SKM-1 treated with dmso at 0.1 percent for 144 hours (cell line): ENCODE results near the gene MAP3K7.

ENCODE experiments used
- DNase-seq: peaks from one replicate; lab custom pipeline; 2025; ENCODE audit not compliant: unreplicated experiment; lab: John Stamatoyannopoulos, UW

Gene MAP3K7

DNA sequence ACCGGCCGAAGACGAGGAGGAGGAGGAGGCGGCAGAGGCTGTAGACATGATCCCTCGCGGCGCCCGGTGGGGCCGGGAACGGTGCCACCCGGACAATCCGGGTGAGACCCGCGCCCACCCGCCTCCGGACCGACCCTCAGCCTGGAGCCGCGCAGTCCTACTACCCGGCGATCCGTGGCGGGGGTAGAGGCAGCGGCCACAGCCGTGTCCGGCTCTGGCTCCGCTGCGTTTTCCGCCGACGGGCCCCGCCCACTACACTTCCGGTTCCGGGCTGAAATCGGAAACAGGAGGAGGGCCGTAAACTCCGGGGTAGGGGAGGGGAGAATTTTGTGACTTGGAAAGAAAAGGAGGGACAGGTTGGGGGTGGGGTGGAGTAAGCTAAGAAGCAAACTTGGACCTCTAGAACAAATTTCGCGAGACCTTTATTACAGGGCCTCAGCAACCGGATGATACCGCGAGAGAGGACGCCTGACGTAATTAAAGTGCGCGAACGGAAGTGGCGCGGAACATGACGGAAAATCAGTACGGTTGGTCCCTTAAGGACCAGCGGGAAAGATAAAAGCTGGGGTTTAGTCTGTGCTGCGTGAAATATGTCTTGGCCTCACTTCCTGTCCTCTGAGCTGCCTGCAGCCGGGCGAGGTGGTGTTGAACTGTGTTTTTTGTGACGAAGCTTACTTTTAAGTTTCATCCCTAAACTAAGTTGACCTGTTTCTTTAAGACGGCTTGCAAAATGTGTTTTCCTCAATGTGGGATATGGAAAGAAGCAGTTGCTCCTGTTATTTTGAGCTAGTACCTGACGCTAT, at the start of gene MAP3K7:
MAP3K7 (minus strand) TSS at position 237 of the 803 bp plus-strand sequence; CDS start at position 48, 189 bp downstream.
- peak; percentile 89 for DNase-seq

DNA sequence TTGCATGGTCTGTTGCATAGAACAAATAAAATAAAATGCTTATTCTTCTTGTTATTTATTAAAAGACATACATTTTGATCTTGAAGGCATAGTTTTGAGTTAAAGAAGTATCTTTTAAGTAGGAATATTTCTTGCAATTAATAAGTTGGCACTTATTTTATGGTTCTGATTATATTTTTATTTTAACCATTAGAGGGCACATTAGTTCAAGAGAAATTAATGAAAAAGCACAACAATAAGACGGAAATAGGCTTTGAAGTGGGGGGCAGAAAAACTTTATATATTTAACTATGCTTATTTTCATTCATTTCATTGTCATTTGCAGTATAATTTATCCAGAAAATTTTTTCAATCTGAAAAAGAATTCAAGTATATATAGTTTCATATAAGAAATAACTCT, 44.2 kb upstream of the MAP3K7 start:
- no peak for DNase-seq

DNA sequence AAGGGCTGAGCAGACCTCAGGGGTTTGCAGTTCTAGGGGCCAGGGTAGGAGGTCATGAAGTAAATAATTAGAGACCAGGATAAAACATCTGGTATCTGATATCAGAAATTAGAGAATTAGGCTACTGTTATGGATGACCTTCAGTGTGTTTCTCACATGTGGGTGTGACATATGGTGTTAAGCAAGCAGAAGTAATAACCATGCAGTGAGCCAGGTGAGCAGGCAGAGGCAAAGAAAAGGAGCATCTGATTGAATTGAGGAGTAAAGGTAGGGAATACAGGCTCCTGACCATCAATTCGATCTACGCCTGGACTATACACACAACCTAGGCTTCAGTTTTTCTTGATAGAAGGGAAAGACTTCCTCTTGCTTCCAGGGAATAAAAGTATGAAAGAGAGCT, 34.7 kb upstream of the MAP3K7 start:
- DNase-seq = no peak

DNA sequence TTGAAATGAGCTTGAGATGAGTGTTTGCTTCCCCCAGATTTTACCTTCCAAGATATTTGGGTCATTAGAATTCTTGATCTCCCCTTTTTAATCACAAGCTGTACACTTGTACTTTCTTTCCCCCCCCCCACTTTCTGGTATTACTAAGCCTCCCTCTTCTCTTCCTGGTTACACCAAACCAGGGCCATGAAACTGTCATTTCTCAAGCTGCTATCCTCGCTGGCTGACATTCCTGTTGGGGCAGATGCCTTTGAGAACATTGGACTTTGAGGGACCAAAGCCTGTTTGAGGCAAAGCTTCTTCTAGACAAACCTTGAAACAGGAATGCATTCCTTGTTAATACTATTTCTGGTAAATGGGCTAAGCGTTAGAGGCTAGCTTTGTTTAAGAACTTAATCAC, 32.3 kb upstream of the MAP3K7 start:
- DNase-seq = no peak

DNA sequence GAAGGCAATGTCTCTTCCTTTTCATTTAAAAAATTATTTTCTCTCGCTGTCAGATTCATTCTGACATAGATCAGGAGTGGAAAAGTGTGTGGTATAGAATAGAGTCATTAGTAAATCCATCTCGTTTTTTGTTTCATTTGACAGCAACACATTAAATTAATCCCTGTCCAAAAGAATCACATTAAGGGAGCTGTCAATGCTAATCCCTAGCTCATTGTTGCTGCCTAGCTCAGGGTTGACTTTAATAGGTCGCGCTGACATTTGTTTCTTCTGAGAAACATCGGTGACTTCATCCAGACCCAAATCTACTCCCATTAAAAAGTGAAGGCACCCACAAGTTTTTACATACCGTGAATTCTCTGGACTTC, 25.4 kb upstream of the MAP3K7 start:
- no peak for DNase-seq

DNA sequence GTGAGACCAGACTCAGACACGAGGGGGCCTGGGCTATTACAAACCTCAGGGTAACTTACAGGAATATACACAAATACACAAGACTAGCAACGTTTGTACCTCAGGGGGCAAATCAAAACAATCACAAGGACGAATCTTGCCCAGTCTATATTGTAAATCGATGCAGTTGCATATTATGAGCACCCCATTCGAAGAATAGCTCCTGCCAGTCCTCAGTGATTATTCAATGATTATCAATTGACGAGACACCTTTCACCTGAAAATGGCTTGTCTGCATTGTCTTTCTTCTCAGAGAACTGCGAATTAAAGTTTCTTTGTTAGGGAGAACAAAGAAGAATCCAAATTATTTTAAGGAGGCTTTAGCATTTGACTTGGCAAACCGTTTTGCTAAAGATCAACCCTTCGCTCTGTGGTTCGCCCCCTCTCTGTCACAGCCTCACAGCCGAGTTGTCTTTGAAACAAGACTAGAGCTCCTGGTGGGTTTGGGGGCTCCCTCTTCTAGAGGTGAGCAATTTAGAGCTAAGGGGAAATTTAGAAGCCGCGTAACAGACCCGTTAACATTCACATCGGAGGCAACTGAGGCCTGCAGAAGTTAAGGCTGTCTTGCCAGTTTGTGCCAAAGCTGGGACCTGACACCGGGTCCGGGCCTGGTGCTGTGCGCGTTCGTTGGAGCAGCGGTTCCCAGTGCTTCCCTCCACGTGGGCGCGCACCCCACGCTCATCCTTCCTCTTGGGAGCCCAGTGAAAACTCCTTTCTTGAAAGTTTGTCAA, 24.9 kb upstream of the MAP3K7 start:
- no peak for DNase-seq

DNA sequence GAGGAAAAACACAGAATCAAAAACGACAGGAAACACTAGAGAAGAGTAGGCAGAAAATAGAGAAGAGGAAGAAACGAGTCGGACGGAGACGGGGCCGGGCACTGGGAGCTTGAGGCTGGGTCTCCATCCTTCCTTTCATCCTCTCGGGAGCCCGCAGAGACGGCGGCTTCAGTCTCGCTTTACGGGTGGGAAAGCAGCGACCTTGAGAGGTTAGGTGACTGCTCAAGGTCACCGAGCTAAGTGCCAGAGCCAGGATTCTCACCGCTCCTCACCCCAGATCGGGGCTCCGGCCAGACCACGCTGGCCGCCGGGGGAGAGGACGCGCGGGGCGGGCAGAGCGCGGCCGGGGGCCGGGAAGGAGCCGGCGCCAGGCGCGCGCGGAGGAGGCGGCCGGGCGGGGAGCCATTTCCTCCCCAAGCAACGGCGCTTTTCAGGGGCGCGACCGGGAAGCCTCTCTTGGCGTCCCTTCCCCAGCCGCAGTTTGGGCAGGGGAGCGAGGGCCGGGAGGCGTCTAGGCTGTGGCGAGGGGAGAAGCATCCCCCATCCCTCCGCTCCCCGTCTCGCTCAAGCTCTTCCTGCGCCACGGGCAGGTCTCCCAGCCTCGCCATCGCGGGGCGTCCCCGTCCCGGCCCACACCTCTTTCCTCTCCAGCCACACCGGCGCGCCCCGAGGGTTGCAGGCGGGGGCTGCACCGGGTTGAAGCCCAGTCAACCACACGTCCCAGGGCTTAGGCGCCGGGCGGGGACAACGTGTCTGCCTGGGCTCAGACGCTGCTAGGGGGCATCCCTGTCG, 24.1 kb upstream of the MAP3K7 start:
- DNase-seq = peak; percentile 43

DNA sequence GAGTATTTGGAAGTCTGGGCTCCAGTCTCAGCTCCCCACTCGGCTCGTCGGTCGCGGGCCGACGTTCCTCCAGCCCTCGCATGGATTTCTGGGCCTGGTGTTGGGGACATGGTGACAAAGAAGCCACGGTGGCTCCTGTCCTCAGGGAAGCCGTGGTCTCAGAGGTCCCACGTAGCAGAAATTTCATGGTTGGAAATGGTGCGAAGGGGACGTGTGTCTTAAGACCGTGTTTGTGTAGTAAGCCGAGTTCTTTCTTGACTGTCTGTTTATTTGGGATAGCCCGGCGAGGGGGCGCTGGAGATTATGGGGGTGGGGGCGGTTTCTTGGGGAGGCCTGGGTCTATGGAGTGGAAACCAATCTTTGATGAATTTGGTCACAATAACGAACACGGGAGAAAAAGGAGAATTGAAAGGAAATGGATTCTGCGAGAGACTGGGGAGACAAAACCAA, 23.5 kb upstream of the MAP3K7 start:
- DNase-seq = no peak

DNA sequence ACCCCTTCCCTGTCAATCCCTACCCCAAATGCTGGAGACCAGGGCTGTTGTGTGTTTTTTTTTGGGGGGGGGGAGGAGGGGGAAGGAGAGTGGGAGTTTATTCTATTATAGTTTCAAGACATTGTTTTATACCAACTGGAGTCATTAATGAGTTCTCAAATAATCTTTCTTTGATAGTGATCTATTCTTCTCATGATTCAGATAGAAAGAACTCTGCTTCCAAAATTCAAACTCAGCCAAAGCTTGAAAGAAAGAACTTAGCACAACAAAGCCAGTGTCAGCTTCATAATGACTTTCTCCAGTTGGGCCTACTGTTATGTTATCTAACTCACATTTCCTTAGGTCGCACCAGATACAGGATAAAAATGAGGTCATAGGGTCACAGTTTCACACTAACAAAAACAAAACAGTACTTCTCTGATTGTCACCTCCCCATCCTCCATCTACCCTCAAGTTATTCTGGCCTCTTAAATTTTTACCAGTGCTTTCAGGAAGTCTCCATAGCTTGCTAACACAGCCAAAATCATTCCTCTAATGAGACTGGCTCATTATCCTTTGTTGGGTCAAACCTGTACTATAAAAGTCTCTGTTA, 19.0 kb upstream of the MAP3K7 start:
- DNase-seq = no peak

DNA sequence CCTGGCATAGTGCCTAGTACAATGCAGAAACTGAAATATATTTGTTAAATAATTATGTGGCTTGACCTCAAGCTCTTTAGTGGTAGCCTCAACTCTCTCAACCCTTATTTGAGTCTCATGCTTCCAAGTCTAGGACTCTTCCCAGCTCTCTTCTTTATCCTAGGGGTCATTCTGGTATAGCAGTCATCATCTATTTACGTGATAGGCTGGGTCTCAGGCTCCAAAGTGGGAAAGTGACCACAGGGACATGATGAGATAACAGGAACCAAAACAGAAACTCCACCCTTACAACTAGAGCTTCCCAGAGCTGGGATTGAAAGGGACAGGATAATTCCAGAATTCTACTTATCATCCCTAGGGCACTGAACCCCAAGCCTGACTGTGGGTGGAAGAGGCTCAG, 17.7 kb upstream of the MAP3K7 start:
- DNase-seq = no peak

DNA sequence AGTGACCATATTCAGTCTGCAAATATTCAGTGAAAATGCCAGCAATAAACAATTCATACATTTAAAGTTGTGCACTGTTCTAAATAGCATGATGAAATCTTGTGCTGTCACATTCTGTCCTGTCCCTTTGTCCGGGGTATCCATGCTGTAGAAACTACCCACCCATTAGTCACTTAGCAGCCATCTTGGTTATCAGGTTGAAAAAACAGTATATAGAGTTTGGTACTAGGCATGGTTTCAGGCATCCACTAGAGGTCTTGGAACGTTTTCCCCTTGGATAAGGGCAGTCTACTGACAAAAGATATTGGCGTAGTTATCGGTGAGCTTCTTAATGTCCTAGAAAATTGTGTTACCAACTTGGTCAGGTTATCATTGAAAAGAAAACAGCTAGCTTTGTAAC, 12.3 kb upstream of the MAP3K7 start:
- no peak for DNase-seq

DNA sequence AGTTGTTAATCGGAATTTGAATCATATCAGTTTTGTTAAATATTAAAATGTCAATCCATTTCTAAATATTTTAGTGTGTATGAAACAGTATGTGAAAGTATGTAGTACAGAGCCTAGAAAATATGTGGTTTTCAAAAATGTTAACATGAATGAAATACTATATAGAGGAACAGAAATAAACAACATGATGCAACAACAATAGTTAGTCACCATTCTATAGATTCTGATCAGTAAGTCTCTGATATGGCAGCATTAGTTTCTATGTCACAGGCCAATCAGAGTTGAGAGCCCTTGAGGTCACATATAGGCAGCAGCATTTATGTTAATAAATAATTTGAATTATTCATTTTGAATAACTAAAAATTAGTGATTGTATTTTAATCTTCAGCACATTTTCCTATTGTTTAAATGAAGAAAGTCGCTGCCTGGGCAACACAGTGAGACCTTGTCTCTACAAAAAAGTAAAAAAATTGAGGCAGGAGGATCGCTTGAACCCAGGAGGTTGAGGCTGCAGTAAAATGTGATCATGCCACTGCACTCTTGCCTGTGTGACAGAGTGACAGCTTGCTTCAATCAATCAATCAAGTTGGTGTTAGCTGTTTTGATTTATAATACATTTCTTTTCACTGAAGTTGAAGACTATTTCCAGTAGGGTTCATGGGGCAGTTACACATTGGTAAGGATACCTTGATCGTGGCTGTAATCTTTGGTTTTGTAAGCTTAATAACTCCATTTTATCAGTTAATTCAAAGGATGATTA, 11.5 kb upstream of the MAP3K7 start:
- DNase-seq = no peak

DNA sequence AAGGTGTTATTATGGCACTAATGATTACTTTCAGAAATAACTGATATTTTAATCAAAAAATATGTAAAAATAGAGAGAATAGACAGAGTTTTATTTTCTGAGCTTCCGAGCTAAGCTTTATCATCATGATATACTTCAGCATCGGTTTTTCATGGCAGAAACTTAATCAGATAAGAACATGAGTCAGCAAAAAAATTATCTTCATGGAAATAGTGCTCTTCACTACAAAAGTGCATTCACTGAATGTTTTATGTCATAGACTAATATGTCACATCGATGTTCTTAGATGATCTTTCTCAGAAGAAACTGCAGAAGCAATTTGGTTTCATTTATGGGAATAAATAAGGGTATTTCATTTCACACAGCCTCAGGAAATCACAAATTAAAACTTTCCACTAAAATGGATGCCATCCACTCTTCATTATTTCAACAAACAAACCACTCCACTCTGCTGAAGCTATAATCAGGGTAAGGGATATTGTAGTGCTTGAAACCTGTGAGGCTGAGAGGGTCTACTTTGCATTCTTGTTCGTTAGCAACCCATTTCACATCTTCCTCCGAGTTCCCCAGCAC, 10.2 kb upstream of the MAP3K7 start:
- DNase-seq = no peak

DNA sequence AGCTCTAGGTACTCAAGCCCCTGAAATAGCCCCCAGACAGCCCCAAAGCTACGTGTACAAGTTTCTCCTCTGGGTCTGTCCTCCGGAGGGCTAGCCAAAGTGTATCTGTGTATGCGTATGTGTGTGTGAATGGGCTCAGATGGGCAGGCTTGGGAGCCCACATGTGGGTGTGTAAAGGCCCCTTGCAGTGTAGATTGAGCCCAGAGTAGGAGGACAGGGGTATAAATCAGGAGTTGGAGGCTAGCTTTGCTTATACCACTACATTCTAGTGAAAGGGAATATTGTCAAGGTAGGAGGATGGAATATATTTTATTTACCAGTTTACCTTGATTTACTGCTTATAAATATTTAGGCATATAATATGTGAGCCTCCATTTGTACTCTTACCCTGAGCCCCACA, 9.0 kb upstream of the MAP3K7 start:
- DNase-seq = no peak

DNA sequence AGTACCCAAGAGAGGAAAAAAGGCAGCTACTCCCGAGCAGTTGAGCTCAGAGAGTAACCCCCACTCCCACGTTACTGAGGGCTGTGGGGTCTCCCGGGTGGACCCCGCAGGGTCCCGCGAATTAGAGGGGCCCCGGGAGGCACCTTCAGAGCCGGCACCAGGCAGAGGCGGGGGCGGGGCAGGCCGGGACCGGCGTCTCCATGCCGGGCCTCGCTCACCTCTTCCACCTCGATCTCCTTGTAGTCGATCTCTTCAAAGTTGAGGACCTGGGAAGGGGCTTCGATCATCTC, 381 bp downstream of the MAP3K7 start:
- no peak for DNase-seq

DNA sequence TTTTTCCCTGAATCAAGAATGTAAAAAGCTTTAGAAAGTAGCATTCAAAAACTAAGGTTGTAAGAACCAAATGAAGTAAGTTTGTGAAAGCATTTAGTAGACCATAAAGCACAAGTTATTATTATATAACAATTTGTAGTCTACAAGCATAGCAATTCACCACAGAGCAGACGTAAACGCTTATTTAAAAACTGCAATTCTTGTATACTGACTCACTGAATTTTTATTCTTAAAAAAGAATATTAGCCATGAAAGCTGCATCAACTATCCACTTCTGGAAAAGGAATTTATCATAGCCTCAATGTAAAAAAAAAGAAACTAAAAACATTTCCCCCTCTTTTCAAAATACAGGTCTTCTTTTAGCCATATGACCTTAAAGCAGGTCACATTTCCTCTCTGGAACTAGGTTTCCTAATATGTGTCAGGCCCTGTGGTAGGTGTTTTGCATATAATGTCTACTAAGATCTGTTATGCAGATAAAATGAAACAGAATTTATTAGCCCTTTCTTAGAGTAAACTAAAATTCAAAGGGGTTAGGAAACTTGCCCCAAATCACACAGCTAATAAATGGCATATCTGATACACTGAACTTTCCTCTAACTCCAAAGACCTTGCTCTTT, 2.1 kb downstream of the MAP3K7 start:
- no peak for DNase-seq

DNA sequence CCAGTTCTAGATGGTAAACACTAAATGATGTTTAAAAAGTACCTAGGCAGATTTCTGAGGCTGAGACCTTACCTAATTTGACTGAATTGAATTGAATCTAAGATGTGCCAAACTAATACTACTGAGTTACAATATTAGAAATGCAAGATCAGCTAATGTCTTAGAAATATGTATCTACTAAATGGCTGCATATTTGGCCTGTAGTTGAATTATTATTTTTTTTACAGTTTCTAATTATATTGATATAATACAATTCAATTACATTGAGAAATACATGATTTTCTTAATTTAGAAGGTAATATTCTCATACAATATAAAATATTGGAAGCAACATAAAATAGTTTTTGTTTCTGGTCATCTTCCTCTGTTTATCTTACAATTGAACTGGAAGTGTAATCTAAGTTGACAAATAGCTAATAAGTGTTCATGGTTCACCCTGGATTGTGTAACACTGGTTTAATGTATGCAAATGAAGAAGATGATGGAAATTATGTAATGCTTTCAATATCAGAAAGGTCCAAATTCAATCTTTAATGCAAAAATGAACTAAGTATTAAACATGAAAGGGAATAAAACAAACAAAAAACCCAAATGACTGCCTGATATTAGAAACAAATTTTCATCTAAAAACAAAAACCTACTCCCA, 2.9 kb downstream of the MAP3K7 start:
- DNase-seq = no peak

DNA sequence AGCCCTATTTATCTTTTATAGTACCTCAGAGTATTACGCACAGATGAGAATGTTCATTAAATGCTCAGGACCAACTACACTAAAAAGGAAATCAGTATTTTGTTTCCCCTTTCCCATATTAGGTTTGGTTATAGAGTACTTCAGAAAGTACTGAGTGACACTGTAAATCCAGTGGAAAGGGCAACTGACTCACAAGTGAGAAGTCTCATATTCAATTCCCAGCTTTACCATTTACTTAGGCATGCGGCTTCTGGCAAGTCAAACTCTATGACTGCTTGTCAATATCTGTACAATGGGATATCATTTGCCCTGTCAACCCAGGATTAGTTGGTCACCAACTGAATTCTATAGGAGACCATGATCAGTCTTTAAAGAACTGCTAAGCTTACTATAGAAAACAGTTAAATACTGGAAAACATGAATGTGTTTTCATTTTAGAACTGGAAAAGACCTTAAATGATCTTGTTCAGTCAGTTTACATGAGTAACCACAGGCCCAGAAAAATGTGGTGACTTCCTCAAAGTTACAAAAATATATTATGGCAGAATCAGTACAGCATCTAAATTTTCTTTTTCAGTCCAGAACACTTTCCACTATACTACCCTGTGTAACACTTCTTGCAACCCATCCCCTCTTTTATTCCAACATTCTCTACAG, 3.6 kb downstream of the MAP3K7 start:
- DNase-seq = no peak

DNA sequence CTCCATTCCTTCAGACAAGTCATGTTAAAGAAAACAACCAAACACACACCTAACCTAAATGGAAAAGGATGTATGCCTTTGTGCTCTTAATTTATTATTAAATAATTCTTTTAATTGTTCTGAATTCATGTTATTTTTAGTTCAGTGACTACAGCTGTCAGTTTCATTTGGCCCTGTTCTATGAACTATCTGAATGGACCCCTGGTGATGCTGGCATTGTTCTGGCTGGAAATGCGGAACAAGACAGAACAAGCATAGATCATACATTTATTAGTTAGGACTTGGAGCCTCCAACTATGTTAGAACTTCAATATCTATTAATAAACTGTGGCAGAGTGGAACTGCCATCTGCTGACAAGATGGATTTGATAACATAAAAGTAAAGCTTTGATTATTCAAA, 5.7 kb downstream of the MAP3K7 start:
- no peak for DNase-seq
